Gastroesophageal sphincter (tissue), 3 donors: ENCODE data around the gene KLF7.

Experiments
- POLR2A ChIP-seq, 2 donors: fragments of 450-650 bp; IDR thresholded peaks; one replicate each; pipeline ENCODE4 v1.6.1; 2017; ENCODE audit warnings: antibody characterized with exemption in 2 of 2, mild to moderate bottlenecking in 2 of 2, moderate library complexity in 1 of 2
- TF ChIP-seq, protein P1 (sequence below), 4 experiments: fragments of 200-600 bp in 2 of 4; fragments of 450-650 bp in 2 of 4; sonication (generic) in 1 of 4; IDR thresholded peaks; one replicate each; pipeline ENCODE4 v1.5.1; 2017 to 2019; ENCODE audit warnings: antibody characterized with exemption in 4 of 4, mild to moderate bottlenecking in 2 of 4, moderate library complexity in 2 of 4

GRCh38 chr2:207214446-207214845 lies 48.7 kb upstream of the KLF7 start:
- TF ChIP-seq, protein P1, sequence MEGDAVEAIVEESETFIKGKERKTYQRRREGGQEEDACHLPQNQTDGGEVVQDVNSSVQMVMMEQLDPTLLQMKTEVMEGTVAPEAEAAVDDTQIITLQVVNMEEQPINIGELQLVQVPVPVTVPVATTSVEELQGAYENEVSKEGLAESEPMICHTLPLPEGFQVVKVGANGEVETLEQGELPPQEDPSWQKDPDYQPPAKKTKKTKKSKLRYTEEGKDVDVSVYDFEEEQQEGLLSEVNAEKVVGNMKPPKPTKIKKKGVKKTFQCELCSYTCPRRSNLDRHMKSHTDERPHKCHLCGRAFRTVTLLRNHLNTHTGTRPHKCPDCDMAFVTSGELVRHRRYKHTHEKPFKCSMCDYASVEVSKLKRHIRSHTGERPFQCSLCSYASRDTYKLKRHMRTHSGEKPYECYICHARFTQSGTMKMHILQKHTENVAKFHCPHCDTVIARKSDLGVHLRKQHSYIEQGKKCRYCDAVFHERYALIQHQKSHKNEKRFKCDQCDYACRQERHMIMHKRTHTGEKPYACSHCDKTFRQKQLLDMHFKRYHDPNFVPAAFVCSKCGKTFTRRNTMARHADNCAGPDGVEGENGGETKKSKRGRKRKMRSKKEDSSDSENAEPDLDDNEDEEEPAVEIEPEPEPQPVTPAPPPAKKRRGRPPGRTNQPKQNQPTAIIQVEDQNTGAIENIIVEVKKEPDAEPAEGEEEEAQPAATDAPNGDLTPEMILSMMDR (IDR thresholded peaks at IDR 0.05), result no peak
- no peak for TF ChIP-seq POLR2A (IDR thresholded peaks at IDR 0.05)
